ENCODE measurements around the gene ATP9B.

The ATP9B gene

DNA sequence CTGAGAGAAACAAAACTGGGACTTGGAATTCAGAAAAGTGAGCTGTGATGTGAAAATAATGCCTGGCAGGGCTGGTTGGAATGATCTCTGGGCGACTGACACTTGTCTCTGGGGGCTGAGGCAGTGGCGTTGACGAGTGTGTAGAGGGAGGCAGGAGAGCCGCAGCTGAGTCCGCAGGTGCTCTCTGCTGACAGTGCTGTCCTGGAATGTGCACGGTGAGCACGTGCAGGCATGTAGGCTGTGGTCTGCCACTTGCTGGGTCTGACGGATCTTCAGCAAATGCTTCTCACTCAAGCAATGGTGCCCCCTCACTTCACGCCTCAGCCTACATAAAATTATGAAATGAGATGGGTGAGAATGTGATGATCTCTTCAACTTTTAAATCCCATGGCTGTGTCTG is 38.5 kb upstream of the ATP9B start:
- H3K27me3 ChIP-seq (ENCODE audit: insufficient read depth, low read depth, severe bottlenecking): no peaks in the 10 kb centered on the region
- no peak overlapping the region for H3K27ac ChIP-seq
- peaks cover 5% of the 10 kb centered on the region for H3K9me3 ChIP-seq (ENCODE audit: severe bottlenecking)
- DNase-seq: no peak
- H3K36me3 ChIP-seq: no peaks in the 10 kb centered on the region
- no peak overlapping the region for H3K4me3 ChIP-seq (ENCODE audit: low read depth, low read length)
- TF ChIP-seq, protein P1, sequence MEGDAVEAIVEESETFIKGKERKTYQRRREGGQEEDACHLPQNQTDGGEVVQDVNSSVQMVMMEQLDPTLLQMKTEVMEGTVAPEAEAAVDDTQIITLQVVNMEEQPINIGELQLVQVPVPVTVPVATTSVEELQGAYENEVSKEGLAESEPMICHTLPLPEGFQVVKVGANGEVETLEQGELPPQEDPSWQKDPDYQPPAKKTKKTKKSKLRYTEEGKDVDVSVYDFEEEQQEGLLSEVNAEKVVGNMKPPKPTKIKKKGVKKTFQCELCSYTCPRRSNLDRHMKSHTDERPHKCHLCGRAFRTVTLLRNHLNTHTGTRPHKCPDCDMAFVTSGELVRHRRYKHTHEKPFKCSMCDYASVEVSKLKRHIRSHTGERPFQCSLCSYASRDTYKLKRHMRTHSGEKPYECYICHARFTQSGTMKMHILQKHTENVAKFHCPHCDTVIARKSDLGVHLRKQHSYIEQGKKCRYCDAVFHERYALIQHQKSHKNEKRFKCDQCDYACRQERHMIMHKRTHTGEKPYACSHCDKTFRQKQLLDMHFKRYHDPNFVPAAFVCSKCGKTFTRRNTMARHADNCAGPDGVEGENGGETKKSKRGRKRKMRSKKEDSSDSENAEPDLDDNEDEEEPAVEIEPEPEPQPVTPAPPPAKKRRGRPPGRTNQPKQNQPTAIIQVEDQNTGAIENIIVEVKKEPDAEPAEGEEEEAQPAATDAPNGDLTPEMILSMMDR (IDR thresholded peaks at IDR 0.05; ENCODE audit: low read depth, low read length): no peak

DNA sequence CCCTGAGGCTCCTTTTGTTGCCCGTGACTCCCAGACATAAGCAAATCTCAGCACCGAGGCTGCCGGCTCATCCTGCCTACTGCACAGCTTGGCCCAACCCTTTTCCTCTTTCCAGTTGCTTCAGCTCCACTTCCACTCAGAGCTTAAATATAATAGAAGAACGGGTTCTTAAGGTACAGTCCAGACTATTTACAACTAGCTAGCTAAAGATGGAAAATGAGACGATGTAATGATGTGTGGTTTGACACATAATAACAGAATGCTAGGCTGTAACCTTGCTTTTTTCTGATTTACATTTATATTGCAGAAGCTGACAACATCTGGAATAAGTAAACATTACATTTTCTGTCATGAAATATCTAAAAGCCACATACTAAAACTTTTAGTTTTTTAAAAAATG is 26.9 kb upstream of the ATP9B start:
- H3K36me3 ChIP-seq: no peaks in the 10 kb centered on the region
- no peak overlapping the region for H3K4me3 ChIP-seq (ENCODE audit: low read depth, low read length)
- TF ChIP-seq, protein P1 (IDR thresholded peaks at IDR 0.05; ENCODE audit: low read depth, low read length): no peak
- no peak for DNase-seq
- H3K27ac ChIP-seq: no peak overlapping the region
- peaks cover 9% of the 10 kb centered on the region for H3K9me3 ChIP-seq (ENCODE audit: severe bottlenecking)
- no peaks in the 10 kb centered on the region for H3K27me3 ChIP-seq (ENCODE audit: insufficient read depth, low read depth, severe bottlenecking)

DNA sequence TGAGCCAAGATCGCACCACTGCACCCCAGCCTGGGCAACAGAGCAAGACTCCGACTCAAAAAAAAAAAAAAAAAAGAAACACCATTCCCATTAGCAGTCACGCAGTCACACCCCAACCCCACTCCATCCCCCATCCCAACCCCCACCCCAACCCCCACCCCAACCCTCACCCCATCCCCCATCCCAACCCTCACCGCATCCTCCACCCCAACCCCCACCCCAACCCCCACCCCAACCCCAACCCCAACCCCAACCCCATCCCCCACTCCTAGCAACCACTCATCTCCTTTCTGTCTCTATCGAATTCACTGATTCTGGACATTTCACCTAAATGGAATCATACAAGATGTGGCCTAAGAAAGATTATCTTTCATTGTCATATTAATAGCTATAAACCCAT is 25.9 kb upstream of the ATP9B start:
- Histone ChIP-seq H3K36me3 (no peaks in the 10 kb centered on the region), H3K9me3 (ENCODE audit: severe bottlenecking) (peaks cover 6% of the 10 kb centered on the region), H3K27ac (no peak overlapping the region), H3K27me3 (ENCODE audit: insufficient read depth, low read depth, severe bottlenecking) (no peaks in the 10 kb centered on the region), H3K4me3 (ENCODE audit: low read depth, low read length) (no peak overlapping the region)
- TF ChIP-seq, protein P1 (IDR thresholded peaks at IDR 0.05; ENCODE audit: low read depth, low read length): no peak
- DNase-seq: no peak

DNA sequence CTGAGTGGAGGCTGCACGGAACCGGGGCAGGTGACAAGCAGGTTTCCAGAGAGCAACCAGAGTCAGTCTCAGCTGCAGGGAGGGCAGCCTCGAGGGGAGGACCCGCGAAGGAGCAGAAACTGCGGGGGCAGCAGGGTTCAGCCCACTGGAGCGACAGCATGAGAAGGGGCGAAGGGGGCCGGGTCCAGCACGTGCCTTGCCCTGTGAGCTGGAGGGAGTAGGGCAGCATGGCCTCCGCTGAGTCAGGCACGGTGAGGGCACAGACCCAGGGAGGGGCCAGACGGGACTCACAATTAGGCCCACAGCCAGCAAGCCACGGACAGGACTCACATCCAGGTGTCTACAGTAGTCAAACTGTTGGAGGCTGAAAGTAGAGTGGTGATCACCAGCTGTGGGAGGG is 22.7 kb upstream of the ATP9B start:
- DNase-seq: no peak
- TF ChIP-seq, protein P1 (IDR thresholded peaks at IDR 0.05; ENCODE audit: low read depth, low read length): no peak
- Histone ChIP-seq H3K36me3 (no peaks in the 10 kb centered on the region), H3K4me3 (ENCODE audit: low read depth, low read length) (no peak overlapping the region), H3K9me3 (ENCODE audit: severe bottlenecking) (no peaks in the 10 kb centered on the region), H3K27ac (no peak overlapping the region), H3K27me3 (ENCODE audit: insufficient read depth, low read depth, severe bottlenecking) (no peaks in the 10 kb centered on the region)

DNA sequence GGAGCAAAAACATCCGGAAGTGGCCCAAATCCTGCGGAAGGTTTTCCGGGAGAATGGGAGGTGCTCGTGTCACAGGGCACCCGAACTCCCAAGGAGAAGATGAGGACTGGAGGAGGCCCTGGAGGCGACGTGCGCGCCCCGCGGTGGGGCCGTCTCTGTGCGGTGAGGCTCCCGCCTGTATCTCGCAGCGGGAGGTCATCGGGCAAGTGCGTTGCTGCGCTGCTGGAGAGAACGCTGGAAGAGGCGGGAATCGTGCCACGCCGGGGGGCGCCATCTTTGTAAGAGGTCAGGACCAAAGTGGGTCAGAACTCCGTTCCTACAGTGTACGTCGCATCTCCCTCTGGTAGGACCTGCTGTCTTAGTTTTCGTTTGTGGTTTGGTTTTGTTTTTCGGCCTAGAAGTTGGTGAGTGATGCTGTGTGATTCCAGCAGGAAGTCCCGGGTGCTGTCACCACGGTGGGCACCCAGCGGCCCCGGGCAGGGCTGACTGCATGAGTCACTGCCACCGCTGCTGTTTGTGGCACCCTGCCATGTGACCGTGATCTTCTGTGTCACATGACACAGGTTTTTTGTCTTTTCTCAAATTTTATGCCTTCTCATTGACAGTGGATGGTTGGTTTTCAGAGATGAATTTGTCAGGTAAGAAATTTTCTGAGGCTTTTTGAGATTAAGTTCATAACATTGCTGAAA is 21.5 kb upstream of the ATP9B start:
- TF ChIP-seq, protein P1 (IDR thresholded peaks at IDR 0.05; ENCODE audit: low read depth, low read length): no peak
- no peaks in the 10 kb centered on the region for H3K27me3 ChIP-seq (ENCODE audit: insufficient read depth, low read depth, severe bottlenecking)
- no peak overlapping the region for H3K4me3 ChIP-seq (ENCODE audit: low read depth, low read length)
- H3K36me3 ChIP-seq: no peaks in the 10 kb centered on the region
- H3K9me3 ChIP-seq (ENCODE audit: severe bottlenecking): no peaks in the 10 kb centered on the region
- no peak for DNase-seq
- no peak overlapping the region for H3K27ac ChIP-seq

DNA sequence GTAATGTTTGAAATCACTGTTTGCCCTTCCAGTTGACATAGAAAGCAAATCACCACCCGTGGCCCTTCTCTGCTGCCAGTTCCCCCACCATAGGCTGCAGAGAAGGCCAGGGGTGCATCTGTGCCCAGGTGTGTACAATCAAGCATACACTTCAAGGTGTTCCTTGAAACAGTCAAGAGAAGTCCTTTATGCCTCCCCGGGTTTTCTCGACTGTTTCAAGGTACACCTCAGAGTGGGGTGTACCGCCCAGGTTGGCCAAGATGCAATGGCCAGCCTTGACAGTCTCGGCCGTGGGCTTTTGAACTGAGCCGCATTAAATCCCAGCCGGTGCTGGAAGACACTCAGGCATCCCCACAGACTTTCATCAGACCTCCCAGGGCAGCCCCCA is 21.0 kb upstream of the ATP9B start:
- H3K9me3 ChIP-seq (ENCODE audit: severe bottlenecking): no peaks in the 10 kb centered on the region

More for the DNA sequence above, 21.0 kb upstream of the ATP9B start:
- no peak for DNase-seq
- H3K27ac ChIP-seq: no peak overlapping the region
- H3K27me3 ChIP-seq (ENCODE audit: insufficient read depth, low read depth, severe bottlenecking): no peaks in the 10 kb centered on the region
- TF ChIP-seq, protein P1 (IDR thresholded peaks at IDR 0.05; ENCODE audit: low read depth, low read length): no peak
- H3K4me3 ChIP-seq (ENCODE audit: low read depth, low read length): no peak overlapping the region
- no peaks in the 10 kb centered on the region for H3K36me3 ChIP-seq

Measured in WERI-Rb-1 (cell line).